ENCODE measurements around the gene HCCS.

DNA sequence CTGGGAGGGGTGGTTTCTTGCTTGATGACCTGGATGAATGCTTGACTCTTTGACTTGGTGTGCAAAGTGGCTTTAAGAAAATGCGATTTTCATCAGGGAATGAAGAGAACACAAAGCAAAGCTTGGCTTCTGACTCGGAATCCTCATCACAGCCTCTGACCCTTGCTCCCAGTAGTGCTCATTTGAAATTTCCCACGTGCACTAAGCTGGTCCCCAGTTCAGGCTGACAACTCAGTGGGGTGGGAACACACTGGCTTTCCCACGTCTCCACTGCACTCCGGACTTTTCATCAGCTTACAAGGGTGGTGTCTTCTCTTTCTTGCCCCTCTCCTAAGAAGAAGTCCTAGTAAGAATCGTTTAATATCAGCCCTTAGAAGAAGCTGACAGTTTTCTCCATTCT, 53.3 kb downstream of the HCCS start:
- TF ChIP-seq EZH2 (IDR thresholded peaks at IDR 0.05; ENCODE audit: borderline replicate concordance, low read length): no peak
- TF ChIP-seq, protein P1, sequence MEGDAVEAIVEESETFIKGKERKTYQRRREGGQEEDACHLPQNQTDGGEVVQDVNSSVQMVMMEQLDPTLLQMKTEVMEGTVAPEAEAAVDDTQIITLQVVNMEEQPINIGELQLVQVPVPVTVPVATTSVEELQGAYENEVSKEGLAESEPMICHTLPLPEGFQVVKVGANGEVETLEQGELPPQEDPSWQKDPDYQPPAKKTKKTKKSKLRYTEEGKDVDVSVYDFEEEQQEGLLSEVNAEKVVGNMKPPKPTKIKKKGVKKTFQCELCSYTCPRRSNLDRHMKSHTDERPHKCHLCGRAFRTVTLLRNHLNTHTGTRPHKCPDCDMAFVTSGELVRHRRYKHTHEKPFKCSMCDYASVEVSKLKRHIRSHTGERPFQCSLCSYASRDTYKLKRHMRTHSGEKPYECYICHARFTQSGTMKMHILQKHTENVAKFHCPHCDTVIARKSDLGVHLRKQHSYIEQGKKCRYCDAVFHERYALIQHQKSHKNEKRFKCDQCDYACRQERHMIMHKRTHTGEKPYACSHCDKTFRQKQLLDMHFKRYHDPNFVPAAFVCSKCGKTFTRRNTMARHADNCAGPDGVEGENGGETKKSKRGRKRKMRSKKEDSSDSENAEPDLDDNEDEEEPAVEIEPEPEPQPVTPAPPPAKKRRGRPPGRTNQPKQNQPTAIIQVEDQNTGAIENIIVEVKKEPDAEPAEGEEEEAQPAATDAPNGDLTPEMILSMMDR (conservative IDR thresholded peaks at IDR 0.05 in 1 of 2, IDR thresholded peaks at IDR 0.05 in 1 of 2; ENCODE audit: extremely low read depth in 1 of 2, insufficient read depth in 1 of 2, low read depth in 1 of 2, low read length in 2 of 2): no peak

Data from mammary epithelial cell (primary cell).